Astrocyte (in vitro differentiated cells and primary cell): ENCODE results near the gene SEMA3B. TPM values are rescaled to one million over a fixed set of nuclear protein-coding genes. Genes with fewer than 3 reads are reported as not detected.

Experiments
- DNase-seq: peaks from one replicate; pipeline ENCODE4 v3.0.0-alpha.2; 2010; ENCODE audit warnings: low read depth
- FAIRE-seq: peaks from 2 replicates; lab custom pipeline; 2011; peaks lifted over from hg19 to GRCh38; lab: Jason Lieb, UNC
- H2AFZ ChIP-seq: 2 replicates; pipeline ENCODE4 v1.6.0; 2012; ENCODE audit warnings: low read depth, low read length, inconsistent platforms
- H3K27ac ChIP-seq: 2 replicates; pipeline ENCODE4 v1.5.1; 2011; ENCODE audit warnings: low read depth, low read length, inconsistent platforms
- H3K27me3 ChIP-seq: 2 replicates; pipeline ENCODE4 v1.6.0; 2011; ENCODE audit warnings: low read length, inconsistent platforms; ENCODE audit not compliant: insufficient read depth
- H3K36me3 ChIP-seq: 2 replicates; pipeline ENCODE4 v1.5.1; 2011; ENCODE audit warnings: low read length, inconsistent platforms; ENCODE audit not compliant: insufficient read depth
- H3K4me1 ChIP-seq: 2 replicates; pipeline ENCODE4 v1.5.1; 2011; ENCODE audit warnings: low read length, inconsistent platforms; ENCODE audit not compliant: insufficient read depth
- H3K4me2 ChIP-seq: 2 replicates; pipeline ENCODE4 v1.6.0; 2012; ENCODE audit warnings: low read length, inconsistent platforms
- H3K4me3 ChIP-seq: 2 replicates; pipeline ENCODE4 v1.5.1; 2011; ENCODE audit warnings: low read depth, mild to moderate bottlenecking, low read length, inconsistent platforms; ENCODE audit not compliant: insufficient read depth
- H3K79me2 ChIP-seq: 2 replicates; pipeline ENCODE4 v1.6.0; 2012; ENCODE audit warnings: mild to moderate bottlenecking, low read length, inconsistent platforms; ENCODE audit not compliant: insufficient read depth
- H3K9ac ChIP-seq: 2 replicates; pipeline ENCODE4 v1.6.0; 2012; ENCODE audit warnings: mild to moderate bottlenecking, low read length, inconsistent platforms
- H3K9me3 ChIP-seq: 2 replicates; pipeline ENCODE4 v1.5.1; 2012; ENCODE audit warnings: low read depth, mild to moderate bottlenecking, low read length, inconsistent platforms; ENCODE audit not compliant: insufficient read depth
- H4K20me1 ChIP-seq: 2 replicates; pipeline ENCODE4 v1.6.0; 2012; ENCODE audit warnings: low read length, inconsistent platforms; ENCODE audit not compliant: insufficient read depth
- H3K27ac Mint-ChIP-seq: one replicate; pipeline ENCODE4 v1.8.0; 2021; ENCODE audit warnings: mild to moderate bottlenecking, mixed read lengths; ENCODE audit not compliant: unreplicated experiment
- H3K27me3 Mint-ChIP-seq: one replicate; pipeline ENCODE4 v1.8.0; 2021; ENCODE audit warnings: low read depth, mixed read lengths; ENCODE audit not compliant: unreplicated experiment
- H3K36me3 Mint-ChIP-seq: one replicate; pipeline ENCODE4 v1.8.0; 2021; ENCODE audit warnings: low read depth, mixed read lengths; ENCODE audit not compliant: unreplicated experiment
- H3K4me1 Mint-ChIP-seq: one replicate; pipeline ENCODE4 v1.8.0; 2021; ENCODE audit warnings: low read depth, mixed read lengths; ENCODE audit not compliant: unreplicated experiment
- H3K4me3 Mint-ChIP-seq: one replicate; pipeline ENCODE4 v1.8.0; 2021; ENCODE audit warnings: mild to moderate bottlenecking, moderate library complexity, mixed read lengths; ENCODE audit not compliant: unreplicated experiment
- H3K9me3 Mint-ChIP-seq: one replicate; pipeline ENCODE4 v1.8.0; 2021; ENCODE audit warnings: mild to moderate bottlenecking, mixed read lengths; ENCODE audit not compliant: unreplicated experiment
- CTCF ChIP-seq: IDR thresholded peaks from 2 replicates; pipeline ENCODE4 v1.5.1; 2011; ENCODE audit warnings: low read depth, mild to moderate bottlenecking, inconsistent platforms, low read length, moderate library complexity; ENCODE audit not compliant: insufficient read depth
- EZH2 ChIP-seq: IDR thresholded peaks from 2 replicates; pipeline ENCODE4 v1.6.1; 2012; ENCODE audit warnings: mild to moderate bottlenecking, low read length, inconsistent platforms; ENCODE audit not compliant: insufficient read depth
- total RNA-seq: library from RNA; stranded (reverse); gene quantifications from 2 replicates; pipeline ENCODE4 v1.2.1, GENCODE V29; 2021

The SEMA3B gene
- total RNA-seq, 1 donor from 2014 or later = 5.9 TPM

- Histone ChIP-seq H3K27ac (no peak overlapping the region), H3K79me2 (no peaks in the 10 kb centered on the region), H3K4me3 (no peak overlapping the region), H3K27me3 (peaks cover 6% of the 10 kb centered on the region), H3K9me3 (no peaks in the 10 kb centered on the region), H3K4me2 (no peak overlapping the region), H3K9ac (no peak overlapping the region), H2AFZ (no peak overlapping the region), H4K20me1 (no peaks in the 10 kb centered on the region), H3K36me3 (no peaks in the 10 kb centered on the region), H3K4me1 (no peaks in the 10 kb centered on the region)
- Mint-ChIP-seq H3K36me3 (no peaks in the 10 kb centered on the region), H3K27me3 (peaks cover 38% of the 10 kb centered on the region), H3K27ac (no peak overlapping the region), H3K9me3 (peaks cover 2% of the 10 kb centered on the region), H3K4me1 (peaks cover 6% of the 10 kb centered on the region), H3K4me3 (no peak overlapping the region)
- TF ChIP-seq CTCF (no peak), EZH2 (no peak)
- FAIRE-seq = no peak
- no peak for DNase-seq
These were observed 47.9 kb upstream of the SEMA3B start for GRCh38 chr3:50221051-50221410.

- no peak for FAIRE-seq
- H3K79me2 ChIP-seq = no peaks in the 10 kb centered on the region
- Mint-ChIP-seq H3K36me3 (no peaks in the 10 kb centered on the region), H3K27ac (no peak overlapping the region), H3K4me1 (peaks cover 6% of the 10 kb centered on the region), H3K9me3 (peaks cover 2% of the 10 kb centered on the region), H3K4me3 (no peak overlapping the region), H3K27me3 (peaks cover 38% of the 10 kb centered on the region)
- no peak overlapping the region for H3K4me3 ChIP-seq
- H3K36me3 ChIP-seq = no peaks in the 10 kb centered on the region
- no peak overlapping the region for H2AFZ ChIP-seq
- H3K9ac ChIP-seq = no peak overlapping the region
- TF ChIP-seq EZH2 = no peak
- no peak for TF ChIP-seq CTCF
- no peak overlapping the region for H3K27ac ChIP-seq
- DNase-seq = no peak
- no peak overlapping the region for H3K4me2 ChIP-seq
- peaks cover 6% of the 10 kb centered on the region for H3K27me3 ChIP-seq
- no peaks in the 10 kb centered on the region for H3K9me3 ChIP-seq
- no peaks in the 10 kb centered on the region for H3K4me1 ChIP-seq
- no peaks in the 10 kb centered on the region for H4K20me1 ChIP-seq
These were observed 47.4 kb upstream of the SEMA3B start for GRCh38 chr3:50221411-50222168.

- peaks cover 8% of the 10 kb centered on the region for H3K4me1 Mint-ChIP-seq
- no peak for FAIRE-seq
These were observed 46.8 kb upstream of the SEMA3B start for GRCh38 chr3:50222169-50222528.

More at GRCh38 chr3:50222169-50222528, 46.8 kb upstream of the SEMA3B start:
- Histone ChIP-seq H3K9ac (no peak overlapping the region), H3K4me3 (no peak overlapping the region), H3K27ac (no peak overlapping the region), H4K20me1 (no peaks in the 10 kb centered on the region), H3K79me2 (no peaks in the 10 kb centered on the region), H3K36me3 (no peaks in the 10 kb centered on the region), H2AFZ (no peak overlapping the region), H3K27me3 (peaks cover 6% of the 10 kb centered on the region), H3K4me2 (no peak overlapping the region), H3K4me1 (peaks cover 4% of the 10 kb centered on the region), H3K9me3 (no peaks in the 10 kb centered on the region)
- no peak for TF ChIP-seq EZH2
- TF ChIP-seq CTCF = no peak
- Mint-ChIP-seq H3K27ac (no peak overlapping the region), H3K36me3 (no peaks in the 10 kb centered on the region), H3K9me3 (peaks cover 2% of the 10 kb centered on the region), H3K27me3 (peaks cover 38% of the 10 kb centered on the region), H3K4me3 (no peak overlapping the region)
- no peak for DNase-seq
